Adrenal gland (tissue), 5 donors: ENCODE results near the gene RTL1.

Source experiments
- POLR2A ChIP-seq, 2 donors: fragments of 450-650 bp; IDR thresholded peaks; one replicate each; pipeline ENCODE4 v1.6.1; 2017; ENCODE audit warnings: antibody characterized with exemption in 2 of 2, mild to moderate bottlenecking in 2 of 2, moderate library complexity in 1 of 2
- TF ChIP-seq, protein P1 (sequence below), 6 experiments: fragments of 450-650 bp in 4 of 6; fragments of 200-600 bp in 2 of 6; sonication (generic) in 1 of 6; IDR thresholded peaks; 1 replicate in 5 of 6; 2 replicates in 1 of 6; pipeline versions ENCODE4 v1.5.1 to v1.8.0; 2016 to 2021; ENCODE audit warnings: antibody characterized with exemption in 6 of 6, mild to moderate bottlenecking in 2 of 6, moderate library complexity in 1 of 6
- donor health status: DM: no; HTN: no; CAD: no.

GRCh38 chr14:100875126-100875525, 28.4 kb downstream of the RTL1 start:
- TF ChIP-seq, protein P1, sequence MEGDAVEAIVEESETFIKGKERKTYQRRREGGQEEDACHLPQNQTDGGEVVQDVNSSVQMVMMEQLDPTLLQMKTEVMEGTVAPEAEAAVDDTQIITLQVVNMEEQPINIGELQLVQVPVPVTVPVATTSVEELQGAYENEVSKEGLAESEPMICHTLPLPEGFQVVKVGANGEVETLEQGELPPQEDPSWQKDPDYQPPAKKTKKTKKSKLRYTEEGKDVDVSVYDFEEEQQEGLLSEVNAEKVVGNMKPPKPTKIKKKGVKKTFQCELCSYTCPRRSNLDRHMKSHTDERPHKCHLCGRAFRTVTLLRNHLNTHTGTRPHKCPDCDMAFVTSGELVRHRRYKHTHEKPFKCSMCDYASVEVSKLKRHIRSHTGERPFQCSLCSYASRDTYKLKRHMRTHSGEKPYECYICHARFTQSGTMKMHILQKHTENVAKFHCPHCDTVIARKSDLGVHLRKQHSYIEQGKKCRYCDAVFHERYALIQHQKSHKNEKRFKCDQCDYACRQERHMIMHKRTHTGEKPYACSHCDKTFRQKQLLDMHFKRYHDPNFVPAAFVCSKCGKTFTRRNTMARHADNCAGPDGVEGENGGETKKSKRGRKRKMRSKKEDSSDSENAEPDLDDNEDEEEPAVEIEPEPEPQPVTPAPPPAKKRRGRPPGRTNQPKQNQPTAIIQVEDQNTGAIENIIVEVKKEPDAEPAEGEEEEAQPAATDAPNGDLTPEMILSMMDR (IDR thresholded peaks at IDR 0.05), result no peak
- TF ChIP-seq POLR2A (IDR thresholded peaks at IDR 0.05), result no peak
